HepG2 (cell line): Measurements from ENCODE around the gene DYNLT5.

Experiments
- CTCF ChIP-seq: sonication (generic); formaldehyde crosslinking; IDR thresholded peaks from 2 replicates; pipeline ENCODE4 v1.5.0; 2020; ENCODE audit warnings: mild to moderate bottlenecking, missing genetic modification reagents, moderate library complexity
- ELF1 ChIP-seq: sonication (generic); formaldehyde crosslinking; IDR thresholded peaks from 2 replicates; pipeline ENCODE4 v1.4.0; 2020; ENCODE audit warnings: missing genetic modification reagents
- EZH2 ChIP-seq: conservative IDR thresholded peaks from 2 replicates; pipeline ENCODE4 v1.6.1; 2012; ENCODE audit warnings: mild to moderate bottlenecking, low read depth, low read length, moderate library complexity
- GABPB1 ChIP-seq: IDR thresholded peaks from 2 replicates; pipeline ENCODE4 v1.6.1; 2016; ENCODE audit warnings: mild to moderate bottlenecking, missing genetic modification reagents, moderate library complexity, missing compliant biosample characterization
- KDM2A ChIP-seq: sonication (generic); formaldehyde crosslinking; IDR thresholded peaks from 2 replicates; pipeline ENCODE4 v1.4.0; 2020; ENCODE audit warnings: low read depth, missing genetic modification reagents, borderline replicate concordance
- MAFK ChIP-seq, 2 experiments: IDR thresholded peaks in 1 of 2; conservative IDR thresholded peaks in 1 of 2; 2 replicates each; pipeline ENCODE4 v1.6.1; 2011; ENCODE audit warnings: improper control_type of control experiment in 2 of 2, low read length in 2 of 2
- MEIS2 ChIP-seq: sonication (generic); formaldehyde crosslinking; IDR thresholded peaks from 2 replicates; pipeline ENCODE4 v1.9.0; 2021; ENCODE audit warnings: mild to moderate bottlenecking, missing genetic modification reagents
- MIER2 ChIP-seq: IDR thresholded peaks from 2 replicates; pipeline ENCODE4 v1.6.1; 2016; ENCODE audit warnings: missing biosample characterization, missing genetic modification reagents
- NFIC ChIP-seq: IDR thresholded peaks from 2 replicates; pipeline ENCODE4 v1.6.1; 2012; ENCODE audit warnings: mild to moderate bottlenecking, low read length, inconsistent platforms
- PRMT3 ChIP-seq: sonication (generic); formaldehyde crosslinking; IDR thresholded peaks from 2 replicates; pipeline ENCODE4 v1.8.1; 2022; ENCODE audit warnings: low read depth, mild to moderate bottlenecking, moderate library complexity, missing genetic modification reagents, borderline replicate concordance
- RBM39 ChIP-seq: fragments of 200-400 bp; formaldehyde crosslinking; IDR thresholded peaks from one replicate; pipeline ENCODE4 v1.6.1; 2018; ENCODE audit warnings: antibody characterized with exemption, mild to moderate bottlenecking, low read depth, low read length; ENCODE audit not compliant: poor library complexity, severe bottlenecking
- TEAD2 ChIP-seq: sonication (generic); formaldehyde crosslinking; IDR thresholded peaks from 2 replicates; pipeline ENCODE4 v1.9.0; 2021; ENCODE audit warnings: missing genetic modification reagents
- ZNF367 ChIP-seq: sonication (generic); formaldehyde crosslinking; IDR thresholded peaks from 2 replicates; pipeline ENCODE4 v1.4.0; 2020; ENCODE audit warnings: missing genetic modification reagents, borderline replicate concordance
- ZSCAN31 ChIP-seq: sonication (generic); formaldehyde crosslinking; IDR thresholded peaks from 2 replicates; pipeline ENCODE4 v1.5.0; 2020; ENCODE audit warnings: low read depth, mild to moderate bottlenecking, missing genetic modification reagents

DNA sequence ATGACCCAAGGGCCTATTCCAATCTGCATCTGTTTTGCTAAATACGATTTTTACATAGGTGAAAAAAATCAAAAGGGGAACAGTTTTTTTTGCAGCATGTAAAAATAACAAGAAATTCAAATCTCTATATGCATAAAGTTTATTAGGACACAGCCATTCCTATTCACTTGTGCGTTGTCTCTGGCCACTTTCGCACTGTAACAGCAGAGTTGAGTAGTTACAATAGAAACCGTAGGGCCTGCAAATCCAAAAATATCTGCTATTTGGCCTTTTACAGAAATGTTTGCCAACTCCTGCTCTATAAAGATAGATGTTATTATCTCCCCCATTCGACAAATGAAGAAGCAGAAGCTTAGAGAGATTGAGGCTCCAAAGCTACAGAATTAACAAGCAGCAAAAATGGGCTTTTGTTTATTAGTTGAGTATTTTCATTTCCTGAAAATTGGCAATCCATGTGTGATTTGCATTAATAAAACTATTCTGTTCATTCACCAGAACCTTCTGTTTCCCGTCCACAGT is 5.5 kb downstream of the DYNLT5 start:
- TF ChIP-seq CTCF (CRISPR knock-in tag): no peak
- no peak for TF ChIP-seq RBM39
- no peak for TF ChIP-seq GABPB1 (CRISPR knock-in tag)
- TF ChIP-seq PRMT3: no peak
- no peak for TF ChIP-seq EZH2
- no peak for TF ChIP-seq TEAD2 (CRISPR knock-in tag)
- no peak for TF ChIP-seq MIER2
- no peak for TF ChIP-seq MEIS2 (CRISPR knock-in tag)
- TF ChIP-seq NFIC: no peak
- no peak for TF ChIP-seq KDM2A
- TF ChIP-seq ZNF367: no peak
- no peak for TF ChIP-seq ELF1
- no peak for TF ChIP-seq ZSCAN31 (CRISPR knock-in tag)
- TF ChIP-seq MAFK (conservative IDR thresholded peaks at IDR 0.05 in 1 of 2, IDR thresholded peaks at IDR 0.05 in 1 of 2; ENCODE audit: low read length in 2 of 2): no peak
